ENCODE data around the gene DTD2. TPM values are rescaled to one million over a fixed set of nuclear protein-coding genes. Genes with fewer than 3 reads are reported as not detected.
"Not testable (repeated sequence)": the region's sequence is repeated elsewhere in the genome, so short reads cannot be mapped to it uniquely, and the experiment has no call there.

Gene DTD2
- total RNA-seq, result 29.8 TPM

GRCh38 chr14:31456841-31457664 lies at the start of gene DTD2:
Gene DTD2 (minus strand): TSS chr14:31457506. CDS start chr14:31457393, 113 bp downstream.
- peak; percentile 92 for DNase-seq

GRCh38 chr14:31505411-31505810 lies 48.1 kb upstream of the DTD2 start:
- no peak for DNase-seq

GRCh38 chr14:31501870-31502269 lies 44.6 kb upstream of the DTD2 start:
- no peak for DNase-seq

GRCh38 chr14:31492759-31493498 lies 35.6 kb upstream of the DTD2 start:
- DNase-seq, result no peak

GRCh38 chr14:31489691-31490090 lies 32.4 kb upstream of the DTD2 start:
- no peak for DNase-seq

GRCh38 chr14:31487886-31488285 lies 30.6 kb upstream of the DTD2 start, which contains the start of gene GPR33:
Gene GPR33 (minus strand): TSS chr14:31488039. CDS start chr14:31483965, 4,074 bp downstream.
- no peak for DNase-seq

GRCh38 chr14:31486764-31487163 lies 29.5 kb upstream of the DTD2 start:
- DNase-seq, result no peak

- no peak for DNase-seq
Measured at GRCh38 chr14:31484754-31485153, 27.4 kb upstream of the DTD2 start.

- DNase-seq, result no peak
Measured at GRCh38 chr14:31480156-31480555, 22.9 kb upstream of the DTD2 start.

- DNase-seq, result no peak
Measured at GRCh38 chr14:31479027-31479426, 21.7 kb upstream of the DTD2 start.

- DNase-seq, result no peak
Measured at GRCh38 chr14:31477248-31477647, 19.9 kb upstream of the DTD2 start.

- DNase-seq, result no peak
Measured at GRCh38 chr14:31476131-31476866, 19.0 kb upstream of the DTD2 start.

GRCh38 chr14:31466554-31466953 lies 9.2 kb upstream of the DTD2 start:
- DNase-seq, result no peak

GRCh38 chr14:31465111-31465510 lies 7.8 kb upstream of the DTD2 start:
- peak; percentile 57 for DNase-seq

- DNase-seq, result not testable (repeated sequence)
Measured at GRCh38 chr14:31462450-31462849, 5.1 kb upstream of the DTD2 start.

GRCh38 chr14:31461545-31461944 lies 4.2 kb upstream of the DTD2 start:
- DNase-seq, result no peak

GRCh38 chr14:31457665-31458659 lies 656 bp upstream of the DTD2 start:
- DNase-seq, result no peak

- DNase-seq, result peak; percentile 23
Measured at GRCh38 chr14:31449971-31450610, 7.2 kb downstream of the DTD2 start.

- no peak for DNase-seq
Measured at GRCh38 chr14:31449136-31449535, 8.2 kb downstream of the DTD2 start.

GRCh38 chr14:31445703-31446102 lies 11.6 kb downstream of the DTD2 start:
- DNase-seq, result no peak

- DNase-seq, result no peak
Measured at GRCh38 chr14:31442284-31442683, 15.0 kb downstream of the DTD2 start.

Data from skin of body (tissue), 2 donors.